Occipital lobe (tissue), 2 donors: ENCODE data around the gene DPPA5. TPM values are rescaled to one million over a fixed set of nuclear protein-coding genes. Genes with fewer than 3 reads are reported as not detected.
A peak's percentile ranks its signal among the peaks of the same experiment; 100 is the strongest.

ENCODE experiments used
- small RNA-seq: library from RNA; depleted of rRNA; stranded (forward); fragments of <200 nt; gene quantifications from one replicate; pipeline ENCODE3, GENCODE V24; 2014
- total RNA-seq: library from RNA; depleted of rRNA; stranded (reverse); fragments of >200 nt; gene quantifications from one replicate; pipeline ENCODE4 v1.2.3, GENCODE V29; 2014

The DPPA5 gene
- total RNA-seq, 1 donor from 2014 or later, result not detected

Small RNA genes lying within 50 kb of the gene (small RNA-seq; reads per million reads assigned to genes)
- gene RPL39P3, result 0.84 reads per million, percentile 69 among the genes with 10 or more reads in this experiment

Other genes with a start within 250 kb of the DPPA5 start
- 0.78 TPM for gene KHDC1L, start 128.8 kb downstream of the DPPA5 start, total RNA-seq
- gene KHDC1, start 91.1 kb downstream of the DPPA5 start, total RNA-seq, result 4.1 TPM
- gene KHDC3L, start 8.4 kb upstream of the DPPA5 start, total RNA-seq, result not detected
- gene OOEP, start 15.6 kb upstream of the DPPA5 start, total RNA-seq, result not detected
- gene DDX43, start 40.6 kb upstream of the DPPA5 start, total RNA-seq, result 0.31 TPM
- gene CGAS, start 98.0 kb upstream of the DPPA5 start, total RNA-seq, result 1.2 TPM
- gene MTO1, start 107.5 kb upstream of the DPPA5 start, total RNA-seq, result 17.3 TPM
- gene EEF1A1, start 166.8 kb upstream of the DPPA5 start, total RNA-seq, result 15,287 TPM